Panc1 (cell line): ENCODE data around the gene FAM78A. TPM values are rescaled to one million over a fixed set of nuclear protein-coding genes. Genes with fewer than 3 reads are reported as not detected.

ENCODE experiments used
- ATAC-seq: fragments of 200-7000 bp; cut with Tn5 transposase; 2 replicates; pipeline ENCODE4 v1.9.1; 2020; ENCODE audit warnings: mild to moderate bottlenecking, moderate library complexity
- BruUV-seq: library from RNA; stranded (reverse); fragments of 400-500 nt; replicated peaks from 2 replicates; lab custom pipeline; 2021; lab: Mats Ljungman, UMichigan
- CTCF ChIA-PET: fragments of 300-600 bp; sonication (Branson Sonifier 250); formaldehyde crosslinking; loops from one replicate; lab custom pipeline; 2022; ENCODE audit warnings: antibody characterized with exemption; lab: Charles Lee
- POLR2A ChIA-PET: fragments of 300-600 bp; sonication (Branson Sonifier 250); formaldehyde crosslinking; loops from one replicate; lab custom pipeline; 2022; ENCODE audit warnings: antibody characterized with exemption; lab: Charles Lee
- DNase-seq: peaks from one replicate; pipeline ENCODE4 v3.0.0-alpha.2; 2010; ENCODE audit warnings: low read depth, low spot score
- H3K27ac ChIP-seq: 2 replicates; pipeline ENCODE4 v1.5.1; 2011; ENCODE audit warnings: mild to moderate bottlenecking, low read length, inconsistent platforms
- H3K27me3 ChIP-seq: fragments of 200-500 bp; sonication (Bioruptor generic); 2 replicates; pipeline ENCODE4 v1.6.0; 2014; ENCODE audit warnings: low read length, inconsistent platforms; ENCODE audit not compliant: control insufficient read depth, insufficient read depth
- H3K36me3 ChIP-seq: fragments of 200-500 bp; sonication (Bioruptor generic); 2 replicates; pipeline ENCODE4 v1.5.1; 2014; ENCODE audit warnings: inconsistent platforms, mild to moderate bottlenecking, low read length, moderate library complexity; ENCODE audit not compliant: control insufficient read depth, insufficient read depth
- H3K4me1 ChIP-seq: 2 replicates; pipeline ENCODE4 v1.5.1; 2011; ENCODE audit warnings: inconsistent platforms, mild to moderate bottlenecking, low read length, moderate library complexity; ENCODE audit not compliant: control insufficient read depth, insufficient read depth
- H3K4me3 ChIP-seq, 2 experiments: 2 replicates each; pipeline ENCODE4 v1.5.1; 2011 to 2012; ENCODE audit warnings: low read depth in 2 of 2, low read length in 2 of 2, mild to moderate bottlenecking in 2 of 2, inconsistent platforms in 1 of 2, moderate library complexity in 1 of 2
- H3K9me3 ChIP-seq: fragments of 200-500 bp; sonication (Bioruptor generic); 2 replicates; pipeline ENCODE4 v1.5.1; 2014; ENCODE audit warnings: low read depth, mild to moderate bottlenecking, inconsistent platforms, low read length, moderate library complexity; ENCODE audit not compliant: control insufficient read depth, insufficient read depth
- CTCF ChIP-seq: fragments of 450-650 bp; IDR thresholded peaks from 2 replicates; pipeline ENCODE4 v1.5.1; 2017; ENCODE audit warnings: mild to moderate bottlenecking
- POLR2AphosphoS5 ChIP-seq: IDR thresholded peaks from 2 replicates; pipeline ENCODE4 v1.6.1; 2012; ENCODE audit warnings: mild to moderate bottlenecking, low read depth, low read length, moderate library complexity
- REST ChIP-seq, 2 experiments: IDR thresholded peaks; 2 replicates each; pipeline ENCODE4 v1.6.1; 2011 to 2012; ENCODE audit warnings: low read depth in 2 of 2, control low read depth in 1 of 2, low read length in 1 of 2, mild to moderate bottlenecking in 1 of 2, moderate library complexity in 1 of 2; ENCODE audit not compliant: insufficient read depth in 1 of 2
- SIN3A ChIP-seq: IDR thresholded peaks from 2 replicates; pipeline ENCODE4 v1.6.1; 2012; ENCODE audit warnings: low read depth, mild to moderate bottlenecking, low read length, moderate library complexity, borderline replicate concordance; ENCODE audit not compliant: insufficient read depth
- TCF7L2 ChIP-seq: IDR thresholded peaks from 2 replicates; pipeline ENCODE4 v1.6.1; 2011; ENCODE audit warnings: mild to moderate bottlenecking, low read depth, low read length, inconsistent platforms
- in situ Hi-C: cut with HindIII; loops from 2 replicates; pipeline ENCODE4 v1.10.0; 2016; ENCODE audit warnings: low sequenced_read_pairs, low pct_unique_long_range_greater_than_20kb
- intact Hi-C: fragments of 100-400 bp; cut with micrococcal nuclease; formaldehyde crosslinking; loops from one replicate; pipeline ENCODE4 v1.10.0; 2022; ENCODE audit not compliant: unreplicated experiment
- total RNA-seq: library from RNA; stranded (reverse); gene quantifications from one replicate; pipeline ENCODE4 v1.2.1, GENCODE V29; 2021; ENCODE audit not compliant: unreplicated experiment

Gene FAM78A
- total RNA-seq, 1 experiment from 2014 or later: 0.59 TPM

- in situ Hi-C loops (no loop called here), intact Hi-C loops (no loop called here)
- POLR2A ChIA-PET: interaction anchor here (0.7 kb wide), 1 partner anchor 30 kb away, joined by 6 read pairs; no protein-coding TSS in a partner anchor
- TF ChIP-seq POLR2AphosphoS5 (no peak), REST (IDR thresholded peaks at IDR 0.05; ENCODE audit: insufficient read depth in 1 of 2, low read depth in 2 of 2, low read length in 1 of 2) (no peak), TCF7L2 (no peak), CTCF (no peak), SIN3A (no peak)
- H3K27ac ChIP-seq: no peak overlapping the region
- ATAC-seq: no peak
- no peaks in the 10 kb centered on the region for H3K9me3 ChIP-seq
- H3K27me3 ChIP-seq: no peaks in the 10 kb centered on the region
- H3K4me1 ChIP-seq: no peaks in the 10 kb centered on the region
- CTCF ChIA-PET: no interaction called here
- no TSS peak for BruUV-seq
- no peak overlapping the region for H3K4me3 ChIP-seq
- H3K36me3 ChIP-seq: no peaks in the 10 kb centered on the region
- DNase-seq: no peak
Observed at GRCh38 chr9:131217331-131218031, 58.8 kb downstream of the FAM78A start.

GRCh38 chr9:131216806-131217205 lies 59.5 kb downstream of the FAM78A start:
- Histone ChIP-seq H3K36me3 (no peaks in the 10 kb centered on the region), H3K4me1 (no peaks in the 10 kb centered on the region), H3K9me3 (no peaks in the 10 kb centered on the region), H3K4me3 (no peak overlapping the region), H3K27me3 (no peaks in the 10 kb centered on the region), H3K27ac (no peak overlapping the region)
- no peak for DNase-seq
- no peak for TF ChIP-seq POLR2AphosphoS5
- TF ChIP-seq SIN3A: no peak
- TF ChIP-seq CTCF: no peak
- no peak for TF ChIP-seq TCF7L2
- no peak for TF ChIP-seq REST (IDR thresholded peaks at IDR 0.05; ENCODE audit: insufficient read depth in 1 of 2, low read depth in 2 of 2, low read length in 1 of 2)
- POLR2A ChIA-PET: interaction anchor here (0.7 kb wide), 1 partner anchor 30 kb away, joined by 6 read pairs; no protein-coding TSS in a partner anchor
- BruUV-seq: no TSS peak
- intact Hi-C loops (no loop called here), in situ Hi-C loops (no loop called here)
- ATAC-seq: no peak
- CTCF ChIA-PET: no interaction called here
